ENCODE results near the gene PLCB1.

DNA sequence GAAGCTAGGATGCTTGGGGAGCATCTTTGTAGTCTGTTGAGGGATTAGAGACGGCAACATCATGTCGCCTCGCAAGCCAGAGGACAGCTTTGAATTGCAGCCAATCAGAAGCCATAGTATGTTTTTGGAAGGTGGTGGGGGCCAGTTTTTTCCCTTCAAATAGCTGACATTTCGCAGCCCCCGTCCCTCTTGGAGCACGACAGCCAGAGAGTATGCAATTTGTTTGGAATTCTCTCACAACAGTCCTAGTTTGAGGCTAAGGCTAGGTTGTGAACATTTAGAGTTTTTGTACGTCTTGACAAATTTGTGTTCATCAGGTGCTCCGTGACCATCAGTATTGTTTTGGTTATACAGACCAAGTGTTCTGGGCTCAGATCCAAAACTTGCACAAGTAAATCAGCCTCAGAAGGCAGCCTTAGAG is 83.3 kb downstream of the PLCB1 start:
- no peak for TF ChIP-seq POLR2AphosphoS5 (IDR thresholded peaks at IDR 0.05; ENCODE audit: insufficient read depth, low read depth, low read length)
- no peak for TF ChIP-seq EZH2 (IDR thresholded peaks at IDR 0.05; ENCODE audit: borderline replicate concordance, low read depth, low read length, severe bottlenecking)
